Islet of Langerhans (tissue), 1 donor: ENCODE data around the gene PDE3B.

Experiments used
- FAIRE-seq: peaks from one replicate; lab custom pipeline; 2011; peaks lifted over from hg19 to GRCh38; lab: Jason Lieb, UNC

PDE3B gene

DNA sequence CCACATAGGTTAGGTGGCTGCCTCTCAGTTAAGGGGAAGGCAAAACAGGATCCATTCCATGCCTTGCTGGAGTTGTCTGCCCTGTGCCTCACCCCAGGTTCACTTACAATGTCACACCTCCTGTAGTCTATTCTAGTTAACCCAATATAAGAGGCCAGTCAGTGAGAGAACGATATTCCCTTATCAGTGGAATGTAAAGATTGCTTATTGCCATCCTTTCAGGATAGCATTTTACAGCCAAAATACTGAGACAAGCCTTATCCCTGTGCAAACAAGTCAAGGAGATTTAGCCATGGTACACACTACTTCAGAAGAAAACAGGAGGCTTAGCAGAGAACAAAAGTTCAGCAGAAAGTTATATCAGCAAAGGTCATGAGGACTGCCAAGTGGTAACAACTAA, 242.9 kb downstream of the PDE3B start:
- FAIRE-seq, result no peak

DNA sequence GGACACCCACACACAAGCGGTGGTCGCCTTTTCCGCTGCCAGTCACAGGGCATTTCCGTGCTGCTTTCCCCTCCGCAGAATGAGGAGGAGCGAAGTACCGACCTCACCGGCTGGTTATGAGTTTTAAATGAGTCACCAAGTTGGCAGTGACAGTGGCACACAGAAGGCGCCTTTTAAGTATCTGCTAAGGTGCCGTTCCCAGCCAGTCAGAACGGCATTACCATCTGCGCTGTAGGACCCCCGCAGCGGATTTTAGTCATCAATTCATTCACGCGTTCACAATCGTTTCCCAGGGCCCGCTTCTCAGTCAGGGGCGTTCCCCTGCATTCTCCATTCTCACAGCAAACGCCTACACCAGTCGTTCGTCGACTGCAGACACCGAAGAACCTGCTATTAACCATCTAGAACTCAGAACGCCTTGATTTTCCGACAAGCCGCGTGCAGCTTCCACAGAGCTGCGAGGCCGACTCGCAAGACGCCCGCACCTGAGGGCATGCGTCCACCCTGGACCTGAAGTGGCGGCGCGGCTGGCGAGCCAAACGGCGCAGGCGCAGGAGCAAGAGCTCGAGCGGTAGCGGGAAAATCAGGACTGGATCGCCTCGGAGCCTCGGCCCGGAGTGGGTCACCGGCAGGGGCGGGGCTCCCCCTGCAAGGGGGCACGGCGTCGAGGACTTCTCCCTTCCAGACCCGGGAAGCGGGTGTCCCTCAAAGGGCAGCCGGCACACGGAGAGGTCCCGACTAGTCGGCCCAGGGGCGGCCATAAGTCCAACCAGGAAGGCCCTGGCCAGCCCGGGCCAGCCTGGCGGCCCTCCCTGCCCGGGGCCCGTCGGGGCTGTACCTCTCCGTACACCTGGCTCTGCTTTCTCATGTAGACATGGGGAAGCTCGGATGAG, 247.8 kb downstream of the PDE3B start:
- no peak for FAIRE-seq

DNA sequence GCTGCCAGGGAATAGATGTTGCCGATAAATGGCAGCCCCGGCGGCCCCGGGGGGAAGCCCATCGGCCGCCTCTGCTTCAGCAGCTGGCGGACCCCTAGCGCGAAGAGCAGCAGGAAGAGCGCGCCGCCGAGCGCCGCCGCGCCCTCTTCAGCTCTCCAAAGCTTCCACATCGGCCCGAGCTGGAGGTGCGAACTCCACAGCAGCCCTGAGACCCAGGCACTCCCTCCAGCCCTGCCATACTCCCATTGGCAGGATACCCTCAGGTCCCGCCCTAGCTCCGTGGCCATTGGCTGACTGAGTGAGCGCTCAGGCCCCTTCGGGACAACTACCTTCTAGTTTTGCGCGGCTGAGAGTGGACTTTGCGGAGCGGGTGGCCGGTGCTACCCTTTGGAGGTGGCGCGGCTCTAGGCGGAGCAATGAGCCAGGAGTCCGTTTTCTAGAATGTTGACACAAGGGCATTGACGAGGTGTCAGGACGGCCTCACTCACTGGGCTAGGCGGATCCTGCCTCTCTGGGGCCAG, 248.5 kb downstream of the PDE3B start, which contains the start of gene CYP2R1:
Gene CYP2R1, minus strand, starts transcription at position 196 of the 521 bp plus-strand sequence. Its CDS starts 26 bp downstream, at position 170.
- FAIRE-seq, result no peak

DNA sequence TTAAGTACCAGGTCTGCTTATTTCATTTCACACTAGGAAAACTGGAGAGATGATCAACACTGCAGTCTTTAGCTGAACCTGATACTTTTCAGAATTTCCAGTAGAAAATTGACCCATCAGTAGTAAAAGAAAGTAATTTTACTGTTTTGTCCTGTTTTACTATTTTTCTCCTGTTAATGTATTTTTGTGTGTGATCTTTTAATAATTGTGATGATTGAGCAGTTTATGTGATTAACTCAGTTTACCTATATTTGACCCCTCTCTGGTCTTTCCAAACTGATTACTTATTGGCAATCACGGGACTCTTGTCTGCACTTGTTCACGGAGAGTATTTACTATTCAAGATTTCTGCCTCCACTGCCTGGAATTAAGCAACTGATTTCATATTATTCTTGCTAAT, 249.0 kb downstream of the PDE3B start:
- no peak for FAIRE-seq

DNA sequence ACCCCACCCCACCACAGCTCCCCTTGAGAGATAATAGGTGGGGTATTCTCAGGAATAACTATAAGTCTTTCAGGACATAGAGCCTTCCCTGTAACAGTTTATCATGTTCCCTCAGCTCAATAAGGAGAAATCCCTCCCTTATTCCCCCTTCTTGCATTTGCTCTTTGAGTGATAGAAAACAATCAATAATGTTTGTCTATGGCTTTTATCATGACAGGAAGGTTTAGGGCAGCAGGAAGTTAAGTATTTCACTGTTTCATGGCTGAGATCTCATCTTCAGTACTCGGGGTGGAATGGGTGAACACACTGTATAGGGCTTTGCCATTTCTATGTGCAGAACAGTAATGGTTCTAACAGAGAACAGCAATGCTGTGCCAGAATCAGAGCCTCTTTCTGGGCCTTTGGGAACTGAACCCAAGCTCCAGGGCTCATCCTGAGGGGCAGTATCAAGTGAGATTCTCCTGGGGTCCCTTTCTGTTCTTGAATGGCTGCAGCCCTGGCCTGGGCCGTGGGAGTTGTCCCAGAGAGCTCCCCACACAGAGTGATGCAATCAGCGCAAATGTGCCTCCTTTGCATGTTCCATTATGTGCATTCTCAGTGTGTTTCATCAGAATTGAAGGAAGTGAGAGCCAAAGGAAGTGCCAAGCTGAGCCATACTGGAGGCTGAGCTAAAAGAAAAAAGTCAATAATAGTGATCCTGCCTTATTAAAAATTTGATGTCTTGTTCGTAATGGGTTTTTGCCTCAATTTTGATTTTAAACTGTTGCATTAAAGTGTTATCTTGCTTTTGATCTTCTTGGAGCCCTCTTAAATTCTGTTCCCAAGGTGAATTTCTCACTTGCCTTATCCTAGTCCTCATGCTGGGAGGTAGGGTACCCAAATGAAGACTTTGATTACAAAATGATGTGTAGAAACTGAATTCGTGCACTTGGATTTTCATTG, 251.3 kb downstream of the PDE3B start:
- no peak for FAIRE-seq

DNA sequence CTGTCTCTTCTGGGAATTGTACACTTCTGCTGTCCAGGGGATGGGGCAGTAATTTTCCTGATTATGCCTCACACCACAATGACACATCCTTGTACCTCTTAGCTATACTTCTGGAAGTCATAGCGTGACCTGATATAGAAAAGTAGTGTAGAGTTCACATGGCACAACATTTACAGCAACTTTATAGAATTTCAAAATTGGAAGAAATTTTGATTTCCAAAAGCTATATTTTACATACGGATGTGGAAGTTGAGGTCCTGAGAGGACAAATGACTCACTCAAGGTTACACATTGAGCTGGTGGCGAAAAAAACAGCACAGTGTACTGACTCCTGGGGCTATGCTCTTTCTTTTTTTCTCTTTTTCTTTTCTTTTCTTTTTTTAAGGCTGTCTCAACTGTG, 254.8 kb downstream of the PDE3B start:
- FAIRE-seq, result no peak

DNA sequence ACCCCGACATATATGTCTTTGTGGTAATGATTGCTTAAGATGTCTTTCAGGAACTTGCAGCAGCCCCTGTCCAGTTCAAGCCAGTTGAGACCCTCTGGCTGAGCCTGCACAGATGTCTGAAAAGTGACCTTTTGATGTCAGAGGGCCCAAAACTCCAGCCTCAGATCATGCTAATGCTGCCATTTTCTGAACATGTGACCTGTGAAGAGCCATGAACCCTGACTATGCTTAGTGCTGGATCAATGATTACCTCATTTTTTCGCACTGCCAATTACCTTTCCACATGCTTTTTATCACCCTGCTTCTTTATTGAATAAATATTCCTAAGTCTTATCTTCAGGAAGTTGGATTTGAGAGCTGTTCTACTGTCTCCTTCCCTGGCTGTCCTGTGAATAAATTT, 255.3 kb downstream of the PDE3B start:
- FAIRE-seq, result no peak

DNA sequence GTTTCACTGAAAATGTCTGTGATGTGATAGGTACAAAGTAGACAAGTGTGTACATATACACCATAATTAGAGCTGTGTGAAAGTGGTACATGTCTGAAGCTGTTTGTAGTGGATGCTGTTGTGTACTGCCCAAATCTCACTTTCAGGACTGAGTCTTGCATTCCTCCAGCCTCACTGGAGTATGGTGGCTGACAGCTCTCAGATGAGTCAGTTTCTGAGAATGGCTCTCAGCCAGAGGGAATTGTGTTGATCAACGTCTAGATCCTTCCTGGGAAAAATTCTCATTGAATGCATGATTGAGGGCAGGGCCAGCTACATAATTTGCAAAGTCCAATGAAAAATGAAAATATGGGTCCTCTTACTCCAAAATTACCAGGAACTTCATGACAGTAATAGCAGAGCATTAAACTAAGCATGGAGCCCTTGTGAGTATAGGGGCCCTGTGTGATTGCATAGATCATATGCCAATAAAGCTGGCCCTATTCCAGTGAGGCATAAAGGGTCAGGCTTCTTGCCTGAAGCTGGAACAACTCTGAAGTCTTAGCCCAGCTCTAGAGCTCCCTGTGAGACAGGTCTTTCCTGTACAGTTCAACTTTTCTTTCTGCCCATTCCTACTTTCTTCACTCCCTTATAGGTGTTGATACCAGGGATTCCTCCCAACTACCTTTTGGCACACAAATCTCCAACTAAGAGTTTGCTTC, 259.2 kb downstream of the PDE3B start:
- FAIRE-seq, result no peak

DNA sequence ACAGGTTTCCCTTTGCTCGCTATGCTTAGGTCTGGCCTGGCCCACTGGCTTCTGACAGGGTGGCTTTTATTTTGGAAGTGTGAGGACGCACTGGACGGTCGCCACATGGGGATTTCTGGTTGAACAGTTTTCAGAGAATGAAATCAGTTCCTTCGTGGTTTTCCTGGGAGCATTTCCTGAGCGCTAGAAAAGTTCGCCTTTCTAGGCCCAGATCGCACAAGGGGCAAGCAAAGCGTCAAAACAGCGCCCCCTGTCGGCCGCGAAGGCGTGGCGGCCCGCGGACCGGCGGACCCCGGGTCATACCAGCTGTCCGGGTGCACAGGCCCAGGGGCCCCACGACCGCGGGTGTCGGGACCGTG, 261.1 kb downstream of the PDE3B start:
- no peak for FAIRE-seq

DNA sequence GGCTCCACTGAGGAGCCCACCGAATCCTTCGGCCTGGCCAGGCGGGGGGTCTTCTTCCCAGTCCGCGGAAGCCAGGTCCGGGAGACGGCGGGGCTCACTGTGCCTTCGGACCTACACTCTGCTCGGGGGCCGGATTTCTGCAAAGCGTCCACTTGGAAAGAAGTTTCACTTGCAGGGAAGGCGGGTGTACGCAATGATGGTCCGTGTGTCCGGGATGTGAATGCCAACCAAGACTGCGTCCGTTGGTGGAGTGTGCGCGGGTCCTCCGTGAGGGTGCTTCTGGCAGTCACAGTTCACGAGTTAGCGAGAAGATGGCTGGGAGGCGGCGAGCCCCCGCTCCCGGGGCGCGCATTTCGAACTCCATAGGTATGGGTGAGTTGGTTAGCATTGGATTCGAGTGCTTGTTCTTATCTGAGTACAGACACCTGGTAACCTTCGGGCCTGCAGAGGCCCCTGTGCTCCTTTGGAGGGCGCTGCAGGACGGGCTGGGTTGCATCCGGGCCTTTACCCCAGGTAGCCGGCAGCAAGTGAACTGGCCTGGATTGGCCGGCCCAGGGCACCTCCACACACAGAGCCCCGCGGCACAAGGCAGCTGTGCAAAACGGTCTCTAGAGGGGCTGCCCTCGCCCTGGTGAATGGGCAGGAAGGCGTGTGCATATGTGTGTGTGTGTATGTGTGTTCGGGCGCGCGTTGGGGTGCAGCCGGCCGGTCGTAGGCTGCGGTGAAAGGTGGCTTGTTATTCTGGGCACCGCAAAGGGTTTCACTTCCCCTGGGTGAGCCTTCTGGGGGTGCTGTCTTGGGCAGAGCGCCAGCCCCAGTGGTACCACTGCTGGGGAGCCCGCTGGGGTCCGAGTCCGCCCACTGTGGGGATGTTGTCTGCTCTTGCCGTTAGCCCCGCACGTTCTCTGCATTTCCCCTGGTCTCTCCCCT, 261.8 kb downstream of the PDE3B start:
- no peak for FAIRE-seq

DNA sequence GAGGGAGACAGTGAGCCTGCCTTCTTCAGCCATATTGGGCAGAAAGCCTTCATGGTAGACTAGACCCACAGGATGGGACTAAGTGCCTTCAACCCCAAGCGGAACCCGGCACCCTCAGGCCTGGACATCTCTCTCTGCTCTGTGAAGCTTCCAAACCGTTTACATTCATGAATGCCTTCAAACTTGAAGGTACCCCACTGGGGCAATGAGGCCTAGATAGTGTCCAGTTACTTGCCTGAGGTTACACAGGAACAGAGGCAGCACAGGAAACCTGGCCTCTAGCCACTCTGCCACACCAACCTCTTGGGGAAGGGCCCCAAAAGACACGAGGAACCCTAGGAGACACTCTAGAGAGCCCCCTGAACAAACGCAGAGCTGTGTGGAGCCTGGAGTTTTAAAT, 263.0 kb downstream of the PDE3B start:
- no peak for FAIRE-seq

DNA sequence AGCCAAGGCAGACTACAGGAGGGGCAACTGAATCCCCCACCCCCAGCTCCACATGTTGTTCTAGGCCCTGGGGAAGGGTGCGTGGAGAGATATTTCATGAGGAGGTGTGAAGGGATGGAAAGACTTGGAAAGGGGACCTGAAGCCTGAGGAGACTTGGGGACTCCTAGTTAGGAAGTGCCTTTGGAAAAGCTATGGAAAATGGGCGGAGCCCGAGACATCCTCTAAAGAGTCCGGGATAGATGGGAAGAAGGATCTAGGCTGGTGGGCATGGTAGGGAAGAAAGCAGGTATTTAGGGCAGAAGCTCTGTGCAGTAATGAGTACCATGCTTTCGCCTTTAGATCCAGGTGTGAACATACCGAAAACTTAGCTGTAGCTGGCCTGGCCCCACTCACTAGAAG, 263.4 kb downstream of the PDE3B start:
- no peak for FAIRE-seq

DNA sequence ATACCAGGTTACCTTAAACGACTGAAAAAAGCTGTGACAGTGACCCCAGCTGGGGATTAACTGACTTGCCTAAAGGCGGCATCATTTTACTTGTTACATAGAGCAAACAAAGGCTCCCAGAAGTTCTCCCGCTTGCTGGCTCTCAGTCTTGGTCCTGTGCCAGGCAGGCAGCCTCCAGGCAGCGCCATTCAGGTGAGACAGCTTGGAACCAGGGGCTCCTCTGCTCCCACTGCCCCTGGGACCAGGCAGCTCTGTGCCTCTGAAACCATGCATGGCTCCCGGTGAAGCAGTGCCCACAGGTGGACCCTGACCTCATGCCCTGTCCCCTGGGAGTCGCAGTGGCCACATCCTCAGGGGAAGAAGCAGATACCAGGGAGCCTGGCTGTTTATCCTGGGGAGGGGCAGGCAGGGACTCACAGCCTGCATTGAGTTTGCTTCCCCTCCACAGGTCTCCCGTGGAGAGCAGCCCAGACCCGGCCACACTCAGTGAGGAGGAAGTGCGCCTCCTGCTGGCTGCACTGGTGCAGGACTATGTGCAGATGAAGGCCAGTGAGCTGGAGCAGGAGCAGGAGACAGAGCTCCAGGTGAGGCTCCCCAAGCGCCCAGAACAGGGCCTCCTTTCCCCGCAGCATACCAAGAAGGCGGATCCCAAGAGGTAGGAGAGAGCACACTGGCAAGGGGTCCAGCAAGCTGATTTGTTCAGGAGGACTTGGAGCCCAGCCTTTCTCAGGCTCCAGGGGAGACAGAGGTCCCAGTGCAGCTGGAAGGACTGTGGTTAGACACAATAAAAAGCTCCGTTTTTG, 264.0 kb downstream of the PDE3B start:
- FAIRE-seq, result no peak

DNA sequence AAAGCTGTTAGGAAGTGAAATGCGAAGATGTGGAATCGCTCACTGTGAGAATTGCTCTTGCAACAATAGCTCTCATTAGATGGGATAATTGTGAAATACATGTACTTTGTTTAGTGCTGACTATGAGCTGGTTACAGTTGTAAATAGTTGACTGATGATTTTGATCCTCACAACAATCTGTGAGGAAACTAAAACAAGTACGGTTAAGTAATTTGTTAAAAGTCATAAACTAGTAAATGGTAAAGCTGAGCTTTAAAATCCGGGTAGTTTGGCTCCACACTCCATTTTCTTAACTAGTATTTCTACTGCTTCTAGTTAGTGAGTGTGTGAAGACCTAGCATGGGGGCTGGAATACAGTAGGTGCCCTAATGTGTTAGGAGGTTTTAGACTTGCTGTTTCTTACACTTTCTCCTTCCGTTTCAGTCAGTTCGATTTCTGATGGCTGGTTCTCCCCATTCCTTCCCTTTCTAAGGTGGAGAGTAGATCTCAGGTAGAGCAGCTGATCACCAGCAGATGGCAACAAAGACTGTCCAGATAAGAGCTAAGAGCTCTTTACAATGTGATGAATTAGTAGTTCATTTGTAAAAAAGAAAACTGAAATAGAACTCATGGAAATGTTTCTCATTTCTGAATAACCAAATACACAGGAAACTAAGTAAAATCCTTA, 264.7 kb downstream of the PDE3B start:
- FAIRE-seq, result peak; percentile 86

DNA sequence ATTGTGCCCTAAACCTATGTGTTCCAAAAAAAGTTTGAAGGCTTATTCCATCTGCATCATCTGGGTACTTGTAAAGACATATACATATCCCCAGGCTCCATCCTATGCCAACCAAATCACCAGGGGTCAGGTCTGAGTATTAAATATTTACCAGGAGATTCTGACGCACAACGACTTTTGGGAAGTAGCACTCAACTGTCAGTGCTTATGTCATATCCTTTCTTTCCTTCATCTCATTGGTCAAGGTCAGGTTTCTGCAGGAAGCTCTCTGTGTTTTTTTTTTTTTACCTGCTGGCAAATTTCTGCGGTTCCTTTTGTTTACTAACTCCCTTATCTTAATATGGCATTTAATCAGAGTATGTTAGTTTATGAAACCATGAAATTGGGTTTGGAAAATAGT, 270.9 kb downstream of the PDE3B start:
- no peak for FAIRE-seq

DNA sequence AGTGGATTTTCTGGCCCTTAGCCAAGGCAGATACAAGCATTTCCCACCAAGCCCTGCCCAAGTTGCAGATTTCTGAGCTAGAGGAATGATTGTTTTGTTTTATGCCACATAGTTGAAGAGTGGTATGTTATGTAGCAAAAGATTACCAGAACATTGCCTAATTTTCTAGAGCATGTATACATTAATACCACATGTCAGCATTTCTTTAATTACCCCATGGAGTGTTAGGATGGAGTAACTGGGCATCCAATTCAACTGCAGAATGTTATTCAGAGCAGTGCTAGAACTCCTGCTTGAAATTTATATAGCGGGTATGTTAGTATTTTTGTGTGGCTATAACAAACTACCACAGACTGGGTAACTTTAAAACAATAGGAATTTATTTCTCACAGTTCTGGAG, 272.8 kb downstream of the PDE3B start:
- no peak for FAIRE-seq
